ENCODE results near the gene POLE.

The POLE gene, protein sequence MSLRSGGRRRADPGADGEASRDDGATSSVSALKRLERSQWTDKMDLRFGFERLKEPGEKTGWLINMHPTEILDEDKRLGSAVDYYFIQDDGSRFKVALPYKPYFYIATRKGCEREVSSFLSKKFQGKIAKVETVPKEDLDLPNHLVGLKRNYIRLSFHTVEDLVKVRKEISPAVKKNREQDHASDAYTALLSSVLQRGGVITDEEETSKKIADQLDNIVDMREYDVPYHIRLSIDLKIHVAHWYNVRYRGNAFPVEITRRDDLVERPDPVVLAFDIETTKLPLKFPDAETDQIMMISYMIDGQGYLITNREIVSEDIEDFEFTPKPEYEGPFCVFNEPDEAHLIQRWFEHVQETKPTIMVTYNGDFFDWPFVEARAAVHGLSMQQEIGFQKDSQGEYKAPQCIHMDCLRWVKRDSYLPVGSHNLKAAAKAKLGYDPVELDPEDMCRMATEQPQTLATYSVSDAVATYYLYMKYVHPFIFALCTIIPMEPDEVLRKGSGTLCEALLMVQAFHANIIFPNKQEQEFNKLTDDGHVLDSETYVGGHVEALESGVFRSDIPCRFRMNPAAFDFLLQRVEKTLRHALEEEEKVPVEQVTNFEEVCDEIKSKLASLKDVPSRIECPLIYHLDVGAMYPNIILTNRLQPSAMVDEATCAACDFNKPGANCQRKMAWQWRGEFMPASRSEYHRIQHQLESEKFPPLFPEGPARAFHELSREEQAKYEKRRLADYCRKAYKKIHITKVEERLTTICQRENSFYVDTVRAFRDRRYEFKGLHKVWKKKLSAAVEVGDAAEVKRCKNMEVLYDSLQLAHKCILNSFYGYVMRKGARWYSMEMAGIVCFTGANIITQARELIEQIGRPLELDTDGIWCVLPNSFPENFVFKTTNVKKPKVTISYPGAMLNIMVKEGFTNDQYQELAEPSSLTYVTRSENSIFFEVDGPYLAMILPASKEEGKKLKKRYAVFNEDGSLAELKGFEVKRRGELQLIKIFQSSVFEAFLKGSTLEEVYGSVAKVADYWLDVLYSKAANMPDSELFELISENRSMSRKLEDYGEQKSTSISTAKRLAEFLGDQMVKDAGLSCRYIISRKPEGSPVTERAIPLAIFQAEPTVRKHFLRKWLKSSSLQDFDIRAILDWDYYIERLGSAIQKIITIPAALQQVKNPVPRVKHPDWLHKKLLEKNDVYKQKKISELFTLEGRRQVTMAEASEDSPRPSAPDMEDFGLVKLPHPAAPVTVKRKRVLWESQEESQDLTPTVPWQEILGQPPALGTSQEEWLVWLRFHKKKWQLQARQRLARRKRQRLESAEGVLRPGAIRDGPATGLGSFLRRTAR (N-terminal part only)

DNA sequence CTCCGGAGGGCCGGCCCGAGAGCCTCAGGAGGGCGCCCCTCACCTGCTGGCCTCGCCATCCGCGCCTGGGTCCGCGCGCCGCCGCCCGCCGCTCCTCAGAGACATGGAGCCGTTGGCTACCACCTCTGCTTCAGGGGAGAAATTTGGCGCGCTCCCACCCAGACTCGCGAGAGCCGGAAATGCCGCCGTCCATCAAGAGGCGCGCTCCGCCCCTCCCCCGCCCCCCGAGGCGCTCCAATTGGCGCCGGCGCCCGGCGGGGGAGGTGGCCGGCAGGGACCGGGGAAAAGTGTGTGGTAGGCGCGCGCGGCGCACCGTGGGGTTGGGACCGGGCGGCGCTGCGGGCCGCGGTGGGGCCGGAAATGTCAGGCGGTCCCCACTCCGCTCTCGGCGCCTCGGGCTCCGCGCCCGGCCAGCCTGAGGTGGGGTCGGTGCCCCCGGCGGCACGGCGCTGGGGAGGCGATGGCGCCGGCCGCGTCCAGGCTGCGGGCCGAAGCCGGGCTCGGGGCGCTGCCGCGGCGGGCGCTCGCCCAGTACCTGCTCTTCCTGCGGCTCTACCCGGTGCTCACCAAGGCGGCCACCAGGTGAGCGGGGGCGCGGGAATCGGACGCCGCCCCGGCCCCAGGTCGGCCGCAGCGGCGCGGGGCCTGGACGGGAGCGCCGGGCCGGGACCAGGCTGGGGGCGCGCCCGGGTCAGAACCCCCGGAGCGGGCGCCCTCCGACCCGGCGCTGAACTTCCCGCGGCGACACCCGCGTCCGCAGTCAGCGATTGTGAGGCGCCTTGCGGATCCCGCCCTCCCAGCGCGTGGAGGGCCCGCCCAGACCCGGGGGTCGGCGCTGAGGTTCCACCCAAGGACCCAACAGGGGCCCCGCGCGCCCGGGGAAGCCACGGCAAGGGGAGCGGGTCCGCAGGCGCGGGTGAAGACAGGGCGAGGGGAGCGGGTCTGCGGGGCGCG, at the start of gene POLE, which contains the start of gene PXMP2:
Gene POLE, minus strand, starts transcription at position 132 of the 954 bp plus-strand sequence. Its CDS starts 27 bp downstream, at position 105.
Gene PXMP2, plus strand, starts transcription at position 377 of the 954 bp plus-strand sequence. Its CDS starts 84 bp downstream, at position 461.
- DNase-seq (ENCODE audit: low spot score) = peak; percentile 94

DNA sequence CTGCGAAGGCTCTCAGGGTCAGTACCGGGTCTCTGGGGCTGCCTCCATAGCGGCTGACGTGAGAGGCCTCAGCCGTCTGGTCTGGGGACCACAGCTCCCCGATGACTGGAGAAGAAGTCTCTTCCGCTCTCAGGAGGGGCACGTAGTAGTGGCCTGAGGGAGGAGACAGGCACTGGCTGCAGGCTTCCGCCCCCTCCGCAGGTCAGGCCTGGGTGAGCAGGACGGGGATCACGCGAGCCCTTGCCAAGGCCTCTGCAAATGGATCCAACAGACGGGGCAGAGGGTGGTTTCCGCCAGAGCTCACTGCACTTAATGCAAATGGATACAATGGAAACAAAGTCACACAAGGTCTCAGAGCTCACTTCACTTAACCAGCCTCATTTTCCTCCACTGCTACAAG, 49.8 kb upstream of the POLE start:
- DNase-seq (ENCODE audit: low spot score) = no peak

DNA sequence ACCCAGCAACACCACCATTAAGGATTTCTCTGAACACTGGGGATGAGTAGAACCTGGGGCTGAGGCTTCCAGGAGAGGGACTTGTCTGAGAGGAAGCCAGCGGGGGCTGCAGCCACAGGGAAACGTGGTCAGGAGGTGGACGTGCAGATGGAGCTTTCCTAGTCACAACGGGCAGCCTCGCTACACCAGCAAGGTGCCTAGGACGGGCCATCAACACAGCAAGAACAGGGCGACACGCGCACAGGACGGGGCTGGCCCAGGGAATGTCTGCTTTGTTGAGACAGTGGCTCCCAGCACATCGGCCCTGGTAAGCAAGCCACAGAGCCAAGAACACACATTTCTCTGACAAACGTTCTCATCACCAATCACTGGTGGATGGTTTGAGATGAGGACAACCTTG, 49.2 kb upstream of the POLE start:
- DNase-seq (ENCODE audit: low spot score) = no peak

DNA sequence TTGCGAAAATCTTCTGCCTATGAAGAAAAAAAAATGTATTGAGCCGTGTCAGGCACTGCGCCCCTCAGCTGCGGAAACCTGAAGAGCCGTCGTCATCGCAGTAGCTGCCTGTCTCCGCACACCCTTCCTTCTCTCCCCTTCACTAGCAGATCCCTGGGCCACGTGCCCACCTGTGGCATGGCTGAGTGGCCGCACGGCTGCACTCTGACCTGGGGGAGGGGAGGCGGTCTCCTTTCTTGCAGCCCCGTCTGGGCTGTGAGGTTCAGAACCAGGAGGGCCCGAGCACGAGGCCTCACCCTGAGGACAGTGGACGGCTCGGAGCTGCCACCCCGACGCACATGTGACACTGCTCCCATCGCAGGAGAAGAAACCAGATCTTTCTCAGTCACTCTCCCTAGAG, 48.4 kb upstream of the POLE start:
- DNase-seq (ENCODE audit: low spot score) = no peak

DNA sequence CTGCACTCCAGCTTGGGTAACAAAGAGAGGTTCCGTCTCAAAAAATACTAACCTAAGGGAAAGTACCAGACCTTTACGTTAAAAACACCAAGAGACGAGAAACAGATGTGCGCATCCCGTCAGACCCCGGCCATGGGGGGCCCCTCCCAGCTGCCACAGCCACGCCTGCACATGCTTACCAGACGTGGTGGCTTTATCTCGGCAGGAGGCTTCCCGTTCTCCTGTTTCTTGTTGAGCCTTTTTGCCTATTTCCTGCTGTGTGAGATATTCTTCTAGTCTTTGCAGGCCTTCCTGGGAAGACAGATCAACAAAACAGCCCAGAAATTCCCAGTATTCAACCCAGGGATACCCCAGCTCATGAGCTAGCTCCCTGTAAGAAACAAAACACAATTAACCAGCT, 47.1 kb upstream of the POLE start:
- DNase-seq (ENCODE audit: low spot score) = no peak

DNA sequence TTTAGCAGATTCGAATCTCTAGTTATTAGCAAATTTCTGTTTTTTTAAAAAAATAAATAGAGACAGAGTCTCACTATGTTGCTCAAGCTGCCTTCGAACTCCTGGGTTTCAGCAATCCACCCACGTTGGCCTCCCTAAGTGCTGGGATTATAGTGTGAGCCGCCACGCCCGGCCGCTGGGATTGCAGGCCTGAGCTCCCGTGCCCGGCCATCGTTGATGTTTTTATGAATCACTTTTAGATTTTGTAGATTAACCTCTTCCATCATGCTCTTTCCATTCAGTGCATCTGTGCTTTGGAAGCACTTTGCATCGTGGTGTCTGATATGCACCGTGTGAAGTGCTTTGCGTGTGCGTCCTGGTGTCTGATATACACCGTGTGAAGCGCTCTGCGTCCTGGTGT, 44.4 kb upstream of the POLE start:
- DNase-seq (ENCODE audit: low spot score) = no peak

DNA sequence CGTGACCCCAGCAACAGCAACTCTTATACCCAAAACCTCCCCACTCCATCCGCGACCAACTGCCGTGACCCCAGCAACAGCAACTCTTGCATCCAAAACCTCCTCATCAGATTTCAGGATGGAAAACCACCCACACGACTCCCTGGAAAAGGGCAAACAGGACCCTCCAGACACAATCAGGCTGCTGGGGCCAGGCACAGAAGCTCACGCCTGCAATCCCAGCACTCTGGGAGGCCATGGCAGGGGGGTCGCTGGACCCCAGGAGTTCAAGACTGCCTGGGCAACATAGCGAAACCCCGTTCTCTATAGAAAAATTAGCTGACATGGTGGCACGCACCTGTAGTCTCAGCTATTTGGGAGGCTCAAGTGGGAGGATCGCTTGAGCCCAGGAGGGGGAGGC, 43.2 kb upstream of the POLE start:
- DNase-seq (ENCODE audit: low spot score) = no peak

DNA sequence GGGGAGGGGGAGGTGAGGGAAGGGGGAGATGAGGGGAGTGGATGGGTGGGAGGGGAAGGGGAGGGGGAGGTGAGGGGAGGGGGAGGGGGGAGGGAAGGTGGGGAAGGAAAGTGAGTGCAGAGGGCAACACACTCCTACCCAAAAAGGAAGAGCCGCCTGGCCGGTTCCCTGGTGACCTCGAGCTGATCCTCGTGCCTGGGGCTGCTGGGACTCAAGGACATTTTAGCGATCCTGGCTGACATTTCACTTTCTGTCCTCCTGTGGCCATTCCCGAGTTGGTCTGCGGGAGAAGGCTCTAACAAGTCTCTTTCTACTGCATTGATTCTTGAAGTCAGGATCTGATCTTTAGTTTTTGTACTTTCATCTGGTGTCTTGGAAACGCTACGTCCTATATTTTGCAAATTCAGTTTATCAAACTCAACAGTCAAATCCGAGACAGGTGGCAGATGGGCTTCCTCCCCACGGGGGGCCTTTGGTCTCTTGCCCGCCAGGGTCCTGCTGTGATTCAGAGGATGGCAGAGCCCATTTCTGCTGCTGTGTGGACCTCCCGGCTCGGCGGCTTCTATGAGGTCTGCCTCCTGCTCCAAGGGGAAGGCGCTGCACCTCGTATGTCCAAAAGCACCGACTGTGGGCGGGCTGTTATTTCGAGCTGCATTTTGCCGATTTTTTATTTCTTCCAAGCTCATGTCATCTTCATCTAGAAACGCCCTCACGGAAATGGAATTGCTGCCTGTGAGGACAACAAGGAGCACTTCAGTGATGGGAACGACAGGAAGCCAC, 42.6 kb upstream of the POLE start:
- no peak for DNase-seq (ENCODE audit: low spot score)

DNA sequence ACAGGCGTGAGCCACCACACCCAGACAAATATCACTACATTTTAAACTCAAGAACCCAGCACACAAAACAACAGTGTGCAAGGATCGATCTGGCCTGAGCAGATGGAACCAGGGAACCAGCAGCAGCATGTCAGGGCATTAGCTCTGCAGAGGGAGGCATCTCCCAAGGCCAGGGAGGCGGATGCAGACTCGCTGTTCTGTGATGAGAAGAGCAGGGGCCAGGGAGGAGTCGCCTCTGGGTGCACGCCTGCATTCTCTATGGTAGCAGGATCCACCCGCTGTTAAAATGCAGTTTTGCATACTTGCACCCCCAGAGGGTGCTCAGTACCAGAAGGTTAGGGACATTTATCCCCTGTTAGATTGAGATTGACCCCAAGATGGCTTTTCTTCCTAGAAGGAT, 41.4 kb upstream of the POLE start:
- DNase-seq (ENCODE audit: low spot score) = no peak

DNA sequence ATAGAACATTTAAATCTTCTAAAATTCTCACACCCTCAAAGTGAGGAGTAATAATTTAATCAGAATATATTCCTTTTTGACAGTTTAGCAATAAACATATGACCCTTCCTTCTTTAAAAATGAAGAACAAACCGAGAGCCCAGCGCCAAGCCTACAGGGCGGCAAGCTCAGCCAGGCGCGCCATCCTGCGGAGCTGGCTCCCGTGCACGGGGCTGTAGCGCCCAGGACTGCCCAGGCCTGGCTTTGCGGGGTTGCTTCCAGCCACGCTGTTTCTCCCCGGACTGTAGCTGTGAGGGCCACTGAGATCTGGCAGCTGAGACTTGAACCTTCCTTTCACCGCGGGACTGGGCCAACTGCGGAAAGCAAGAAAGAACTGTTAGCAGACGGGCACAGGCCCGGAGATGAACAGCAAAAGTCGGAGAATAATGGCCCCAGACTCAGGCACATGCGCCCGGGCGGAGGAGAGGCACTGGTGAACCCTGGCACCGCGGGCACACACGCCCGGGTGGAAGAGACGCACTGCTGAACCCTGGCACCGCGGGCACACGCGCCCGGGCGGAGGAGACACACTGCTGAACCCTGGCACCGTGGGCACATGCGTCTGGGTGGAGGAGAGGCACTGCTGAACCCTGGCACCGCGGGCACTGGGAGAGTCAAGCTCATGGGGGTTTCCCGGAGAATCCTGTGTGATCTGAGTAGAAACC, 40.1 kb upstream of the POLE start:
- no peak for DNase-seq (ENCODE audit: low spot score)

DNA sequence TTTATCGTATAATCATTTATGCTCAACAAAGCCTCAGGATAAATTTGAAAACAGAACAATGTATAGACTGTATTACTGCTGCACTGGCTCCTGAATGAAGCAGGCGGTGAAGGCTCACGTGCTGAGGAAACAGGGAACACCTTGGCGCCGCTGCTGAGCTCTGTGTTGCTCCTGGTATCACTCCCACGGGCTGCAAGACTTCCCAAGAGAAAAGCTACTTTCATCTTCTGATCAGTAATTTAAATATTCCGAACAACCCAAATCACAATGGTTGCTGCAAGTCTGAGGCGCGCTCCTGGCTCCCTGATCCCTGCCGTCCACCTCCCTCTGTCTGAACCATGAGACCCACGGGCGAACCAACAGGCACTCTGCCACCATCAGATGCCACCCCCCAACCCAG, 39.2 kb upstream of the POLE start:
- DNase-seq (ENCODE audit: low spot score) = no peak

DNA sequence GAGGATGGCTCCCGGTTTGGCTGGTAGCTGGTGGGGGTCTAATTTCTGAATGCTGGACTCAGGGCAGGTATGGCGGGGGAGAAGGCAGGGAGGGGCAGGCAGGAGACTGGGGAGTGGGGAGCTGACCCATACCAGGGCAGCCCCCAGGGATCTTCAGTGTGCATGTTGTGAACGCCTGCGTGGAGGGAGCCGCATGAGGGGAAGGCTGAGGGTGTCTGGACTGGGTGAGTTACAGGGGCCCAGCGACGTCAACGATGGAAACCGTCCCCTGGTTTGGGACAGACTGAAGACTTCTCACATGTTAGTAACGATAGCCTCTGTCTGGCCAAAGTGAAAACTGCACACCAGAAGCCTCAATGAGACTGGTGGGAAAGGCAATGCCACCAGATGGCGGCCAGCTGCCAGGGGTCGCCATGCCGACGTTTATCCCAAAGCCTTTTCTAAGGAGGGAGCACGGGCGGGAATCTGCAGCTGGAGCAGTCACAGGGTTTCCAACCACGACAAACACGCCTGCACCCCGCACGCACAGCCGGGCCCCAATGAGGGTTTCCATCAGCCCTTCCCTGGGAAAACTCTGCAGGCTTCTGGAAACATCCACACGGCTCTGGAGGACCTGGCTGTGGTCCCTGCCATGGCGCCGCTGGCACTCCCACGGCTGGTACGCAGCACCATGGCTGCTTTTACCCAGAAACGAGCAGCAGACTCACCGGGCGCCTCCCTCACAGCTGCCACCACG, 37.5 kb upstream of the POLE start:
- DNase-seq (ENCODE audit: low spot score) = no peak

DNA sequence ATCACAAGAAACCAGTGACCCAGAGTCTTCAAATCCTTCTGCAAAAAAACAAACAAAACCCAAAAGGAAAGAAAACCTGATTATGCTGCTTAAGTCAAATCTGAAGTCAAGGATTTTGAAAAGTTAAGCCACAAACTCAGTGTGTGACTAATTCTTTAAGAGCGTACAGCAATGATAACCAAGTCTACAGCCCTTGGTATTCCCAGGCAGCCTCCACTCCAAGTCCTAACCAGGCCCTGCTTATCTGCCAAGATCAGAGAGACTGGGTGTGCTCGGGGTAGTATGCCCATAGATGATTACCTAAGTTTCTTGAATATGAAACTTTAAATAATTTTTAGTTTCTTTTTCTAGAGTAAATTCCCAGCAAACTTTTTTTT, 36.6 kb upstream of the POLE start:
- no peak for DNase-seq (ENCODE audit: low spot score)

DNA sequence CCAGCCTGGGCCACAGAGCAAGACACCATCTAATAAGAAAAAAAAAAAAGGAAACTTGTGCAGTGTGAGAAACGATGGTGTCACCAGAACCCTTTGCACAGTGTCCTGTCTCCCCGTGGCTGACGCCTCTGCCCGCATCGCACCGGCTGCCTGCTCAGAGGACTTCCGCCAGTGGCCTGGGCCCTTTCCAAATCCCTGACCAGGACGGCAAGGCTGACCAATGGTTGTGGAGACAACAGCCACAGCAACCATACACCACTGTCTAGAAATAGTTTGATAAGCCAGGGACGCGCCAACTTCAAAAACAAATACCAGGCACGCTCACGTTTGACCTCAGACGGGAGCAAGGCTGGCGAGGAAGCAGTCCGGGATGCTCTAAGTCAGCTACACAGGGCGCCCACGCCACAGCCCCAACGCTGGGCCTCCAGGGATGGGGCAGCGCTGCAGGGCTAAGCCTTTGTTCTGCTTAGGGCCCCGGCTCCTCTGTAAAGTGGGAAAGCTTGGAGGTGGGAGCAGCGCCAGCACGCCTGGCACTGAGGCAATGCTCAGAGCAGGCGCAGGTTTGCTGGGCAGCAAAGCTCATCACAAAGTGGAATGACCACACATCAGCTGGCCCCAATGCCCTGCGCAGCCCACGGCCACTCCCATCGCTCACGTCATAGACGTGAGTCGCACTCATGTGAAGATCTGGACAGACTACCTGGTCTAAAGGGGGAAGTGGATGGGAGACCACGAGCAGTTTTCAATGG, 36.0 kb upstream of the POLE start:
- no peak for DNase-seq (ENCODE audit: low spot score)

DNA sequence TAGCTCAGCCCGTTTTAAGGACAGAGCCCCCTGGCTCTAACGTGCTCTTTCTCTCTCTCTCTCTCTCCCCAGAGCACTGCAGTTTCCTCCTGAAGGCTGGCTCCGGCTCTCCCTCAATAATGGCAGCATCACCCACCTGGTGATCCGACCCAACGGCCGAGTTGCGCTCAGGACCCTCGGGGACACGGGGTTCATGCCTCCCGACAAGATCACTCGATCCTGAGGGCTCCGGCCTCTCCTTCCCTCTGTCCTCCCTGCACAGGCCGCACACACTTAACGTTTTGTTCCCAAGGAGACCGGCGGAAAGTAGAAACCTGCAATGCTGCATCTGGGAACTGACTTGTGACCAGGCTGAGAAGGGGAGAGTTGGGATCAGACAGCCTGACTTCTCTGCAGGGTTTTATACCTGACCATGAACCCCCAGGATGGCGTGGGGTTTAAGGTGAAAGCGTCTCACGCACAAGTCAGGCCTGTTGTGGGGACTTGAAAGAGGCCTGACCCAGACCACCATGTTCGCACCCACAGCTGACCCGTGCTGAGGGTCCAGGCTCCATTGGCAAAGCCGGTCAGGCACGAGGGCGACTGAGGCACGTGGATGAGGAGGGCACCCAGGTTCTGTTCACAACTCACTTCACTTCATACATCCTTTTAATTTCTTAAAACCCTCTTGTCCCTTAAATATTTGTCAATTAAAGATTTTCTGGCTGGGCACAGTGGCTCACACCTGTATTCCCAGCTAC, 33.6 kb upstream of the POLE start:
- no peak for DNase-seq (ENCODE audit: low spot score)

DNA sequence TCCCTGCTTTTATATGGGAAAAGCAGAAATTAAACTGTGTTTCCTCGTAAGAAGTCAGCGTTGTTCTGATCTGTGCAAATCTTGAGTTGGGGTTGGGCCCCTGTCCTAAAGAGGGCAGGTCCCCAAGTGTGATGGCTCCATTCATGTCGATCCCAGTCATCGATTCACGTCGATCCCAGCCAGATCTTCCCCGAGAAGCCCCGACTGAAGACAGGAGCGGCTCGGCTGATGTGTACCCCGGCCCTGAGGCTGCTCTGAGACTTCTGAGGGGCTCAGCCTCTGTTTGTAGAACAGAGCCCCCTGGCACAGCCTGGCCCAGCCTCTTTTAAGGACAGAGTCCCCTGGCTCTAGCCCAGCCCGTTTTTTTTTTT, 32.8 kb upstream of the POLE start:
- no peak for DNase-seq (ENCODE audit: low spot score)

DNA sequence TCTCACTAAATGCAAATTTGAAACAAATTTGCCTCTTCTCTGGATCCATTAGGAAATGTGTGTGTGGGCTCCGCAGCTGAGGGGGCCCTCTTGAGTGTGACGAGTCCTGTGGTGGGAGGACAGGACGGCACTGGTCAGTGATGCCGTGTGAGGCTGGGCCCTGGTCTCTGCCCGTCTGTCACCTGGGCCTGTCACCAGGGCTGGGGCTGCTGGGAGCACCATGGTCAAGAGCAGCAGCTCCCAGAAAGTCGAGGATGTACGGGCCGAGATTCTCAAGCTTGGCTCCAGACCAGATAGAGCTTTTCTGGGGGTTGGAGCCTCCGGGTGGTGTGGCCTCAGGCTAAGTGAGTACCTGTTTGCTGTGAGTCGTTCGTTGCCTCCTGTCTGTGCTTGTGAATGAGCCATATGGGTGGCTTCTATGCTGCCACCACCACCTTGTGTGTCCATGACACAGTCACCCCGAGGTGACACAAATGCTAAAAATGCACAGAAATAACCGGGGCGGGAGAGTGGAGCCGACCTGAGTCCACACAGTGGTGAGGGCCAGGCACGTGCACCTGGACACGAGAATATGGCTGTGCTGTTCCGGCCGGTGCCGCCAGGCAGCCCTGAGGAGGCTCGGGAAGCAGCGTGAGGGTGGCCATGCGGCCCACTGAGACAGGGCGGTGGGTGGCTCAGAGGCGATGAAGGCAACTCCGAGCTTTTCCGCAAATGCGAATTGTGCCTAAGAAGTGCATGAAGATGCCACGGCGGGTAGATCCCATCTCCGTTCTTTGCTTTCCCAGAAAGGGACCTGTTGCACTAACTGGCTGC, 32.2 kb upstream of the POLE start:
- DNase-seq (ENCODE audit: low spot score) = no peak
